ENCODE measurements around the gene FXYD4.

The FXYD4 gene

DNA sequence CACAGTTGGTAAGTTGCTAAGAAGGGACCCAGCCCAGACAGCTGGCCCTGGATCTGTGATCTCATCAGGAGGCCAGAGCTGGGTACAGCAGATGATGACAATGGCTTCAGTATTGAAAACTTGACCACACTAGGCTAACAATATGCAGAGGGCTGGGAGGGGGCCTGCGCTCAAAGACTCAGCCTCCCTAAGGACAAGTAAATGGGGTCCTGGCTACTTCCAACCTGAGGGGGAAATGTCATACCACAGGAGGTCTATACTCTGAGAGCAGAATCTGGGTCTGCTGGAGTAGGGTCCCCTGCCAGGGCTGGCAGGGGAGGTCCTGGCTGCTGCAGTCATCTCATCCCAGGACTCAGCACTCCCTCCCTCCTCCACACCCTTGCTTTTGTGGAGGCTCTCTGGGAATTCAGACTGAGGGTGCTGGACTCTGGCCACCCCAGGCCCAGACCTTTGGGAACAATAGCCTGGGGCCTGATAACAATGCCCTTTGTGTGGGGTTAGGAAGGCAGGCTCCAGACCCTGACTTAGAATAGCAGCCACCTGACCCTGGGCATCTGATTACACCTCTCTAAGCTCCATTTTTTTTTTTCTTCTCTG, 1.4 kb downstream of the FXYD4 start:
- in situ Hi-C loops (cut with MboI; ENCODE audit: low sequenced_read_pairs, unreplicated experiment): no loop called here
- no peak for DNase-seq (ENCODE audit: low spot score)
- TF ChIP-seq, protein P1, sequence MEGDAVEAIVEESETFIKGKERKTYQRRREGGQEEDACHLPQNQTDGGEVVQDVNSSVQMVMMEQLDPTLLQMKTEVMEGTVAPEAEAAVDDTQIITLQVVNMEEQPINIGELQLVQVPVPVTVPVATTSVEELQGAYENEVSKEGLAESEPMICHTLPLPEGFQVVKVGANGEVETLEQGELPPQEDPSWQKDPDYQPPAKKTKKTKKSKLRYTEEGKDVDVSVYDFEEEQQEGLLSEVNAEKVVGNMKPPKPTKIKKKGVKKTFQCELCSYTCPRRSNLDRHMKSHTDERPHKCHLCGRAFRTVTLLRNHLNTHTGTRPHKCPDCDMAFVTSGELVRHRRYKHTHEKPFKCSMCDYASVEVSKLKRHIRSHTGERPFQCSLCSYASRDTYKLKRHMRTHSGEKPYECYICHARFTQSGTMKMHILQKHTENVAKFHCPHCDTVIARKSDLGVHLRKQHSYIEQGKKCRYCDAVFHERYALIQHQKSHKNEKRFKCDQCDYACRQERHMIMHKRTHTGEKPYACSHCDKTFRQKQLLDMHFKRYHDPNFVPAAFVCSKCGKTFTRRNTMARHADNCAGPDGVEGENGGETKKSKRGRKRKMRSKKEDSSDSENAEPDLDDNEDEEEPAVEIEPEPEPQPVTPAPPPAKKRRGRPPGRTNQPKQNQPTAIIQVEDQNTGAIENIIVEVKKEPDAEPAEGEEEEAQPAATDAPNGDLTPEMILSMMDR (IDR thresholded peaks at IDR 0.05; ENCODE audit: borderline replicate concordance, control extremely low read depth, extremely low read depth, insufficient read depth, missing control alignments): no peak

DNA sequence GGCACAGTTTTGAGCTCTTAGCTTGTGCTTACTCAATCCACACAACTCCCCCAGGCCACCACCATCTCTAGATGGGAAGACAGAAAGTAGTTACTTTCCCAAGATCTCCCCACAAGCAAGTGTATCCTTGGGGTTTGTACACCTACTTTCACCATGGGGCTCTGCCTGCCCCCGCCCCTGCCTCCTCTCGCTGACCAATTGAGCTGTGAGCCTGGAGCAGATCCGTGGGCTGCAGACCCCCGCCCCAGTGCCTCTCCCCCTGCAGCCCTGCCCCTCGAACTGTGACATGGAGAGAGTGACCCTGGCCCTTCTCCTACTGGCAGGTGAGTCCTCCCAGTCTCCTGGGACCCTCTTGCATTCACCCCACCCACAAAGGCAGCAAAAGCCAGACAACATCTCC, 2.0 kb downstream of the FXYD4 start:
- TF ChIP-seq, protein P1 (IDR thresholded peaks at IDR 0.05; ENCODE audit: borderline replicate concordance, control extremely low read depth, extremely low read depth, insufficient read depth, missing control alignments): no peak

GRCh38 chr10:43374194-43374593, 2.8 kb downstream of the FXYD4 start:
- TF ChIP-seq, protein P1 (IDR thresholded peaks at IDR 0.05; ENCODE audit: borderline replicate concordance, control extremely low read depth, extremely low read depth, insufficient read depth, missing control alignments): no peak
- in situ Hi-C loops (cut with MboI; ENCODE audit: low sequenced_read_pairs, unreplicated experiment): no loop called here
- DNase-seq (ENCODE audit: low spot score): no peak

More for the DNA sequence above, 2.0 kb downstream of the FXYD4 start:
- DNase-seq (ENCODE audit: low spot score): no peak
- in situ Hi-C loops (cut with MboI; ENCODE audit: low sequenced_read_pairs, unreplicated experiment): no loop called here

DNA sequence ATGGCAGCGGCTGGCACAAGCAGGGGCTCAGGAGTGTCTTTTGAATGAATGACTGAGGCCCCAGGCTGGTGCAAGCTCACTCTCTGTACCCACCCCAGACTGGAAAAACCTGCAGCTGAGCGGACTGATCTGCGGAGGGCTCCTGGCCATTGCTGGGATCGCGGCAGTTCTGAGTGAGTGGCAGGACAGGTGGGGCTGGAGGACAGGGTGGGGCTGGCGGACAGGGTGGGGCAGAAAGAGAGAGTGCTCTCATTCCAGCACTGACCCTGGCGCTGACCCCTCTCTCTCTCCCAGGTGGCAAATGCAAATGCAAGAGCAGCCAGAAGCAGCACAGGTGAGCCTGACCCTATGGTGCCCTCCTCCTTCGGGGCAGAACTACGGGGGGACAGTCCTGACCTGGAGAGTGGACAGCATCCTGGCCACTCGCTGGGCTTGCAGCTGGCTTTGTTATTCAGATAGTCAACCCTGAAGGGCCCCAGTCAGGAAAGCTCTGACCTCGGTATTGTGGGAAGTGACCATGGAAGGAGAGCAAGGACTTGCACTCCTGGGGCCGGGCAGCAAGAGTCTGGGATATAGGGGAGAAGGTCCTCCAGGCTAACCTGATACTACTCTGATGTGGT, 4.1 kb downstream of the FXYD4 start:
- in situ Hi-C loops (cut with MboI; ENCODE audit: low sequenced_read_pairs, unreplicated experiment): no loop called here
- DNase-seq (ENCODE audit: low spot score): no peak
- TF ChIP-seq, protein P1 (IDR thresholded peaks at IDR 0.05; ENCODE audit: borderline replicate concordance, control extremely low read depth, extremely low read depth, insufficient read depth, missing control alignments): no peak

DNA sequence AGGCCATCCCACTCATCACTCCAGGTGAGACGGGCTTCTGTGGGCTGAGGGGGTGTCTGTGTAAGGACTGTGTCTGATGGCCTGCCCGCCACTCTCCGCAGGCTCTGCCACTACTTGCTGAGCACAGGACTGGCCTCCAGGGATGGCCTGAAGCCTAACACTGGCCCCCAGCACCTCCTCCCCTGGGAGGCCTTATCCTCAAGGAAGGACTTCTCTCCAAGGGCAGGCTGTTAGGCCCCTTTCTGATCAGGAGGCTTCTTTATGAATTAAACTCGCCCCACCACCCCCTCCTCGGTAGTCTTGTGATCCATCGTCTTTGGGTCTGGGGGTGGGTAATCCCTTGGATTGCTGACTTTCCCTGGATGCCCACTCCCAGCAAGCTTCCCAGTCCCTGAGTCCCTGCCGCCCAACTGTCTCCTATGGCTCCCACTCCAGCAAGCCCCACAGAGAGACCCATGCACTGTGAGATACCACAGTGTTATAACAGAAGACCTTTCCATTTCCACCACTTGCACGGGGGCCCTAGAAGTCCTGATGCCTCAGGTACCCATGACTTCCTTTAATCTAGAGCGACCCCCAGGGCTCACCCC, 4.7 kb downstream of the FXYD4 start:
- in situ Hi-C loops (cut with MboI; ENCODE audit: low sequenced_read_pairs, unreplicated experiment): no loop called here
- TF ChIP-seq, protein P1 (IDR thresholded peaks at IDR 0.05; ENCODE audit: borderline replicate concordance, control extremely low read depth, extremely low read depth, insufficient read depth, missing control alignments): no peak
- no peak for DNase-seq (ENCODE audit: low spot score)

DNA sequence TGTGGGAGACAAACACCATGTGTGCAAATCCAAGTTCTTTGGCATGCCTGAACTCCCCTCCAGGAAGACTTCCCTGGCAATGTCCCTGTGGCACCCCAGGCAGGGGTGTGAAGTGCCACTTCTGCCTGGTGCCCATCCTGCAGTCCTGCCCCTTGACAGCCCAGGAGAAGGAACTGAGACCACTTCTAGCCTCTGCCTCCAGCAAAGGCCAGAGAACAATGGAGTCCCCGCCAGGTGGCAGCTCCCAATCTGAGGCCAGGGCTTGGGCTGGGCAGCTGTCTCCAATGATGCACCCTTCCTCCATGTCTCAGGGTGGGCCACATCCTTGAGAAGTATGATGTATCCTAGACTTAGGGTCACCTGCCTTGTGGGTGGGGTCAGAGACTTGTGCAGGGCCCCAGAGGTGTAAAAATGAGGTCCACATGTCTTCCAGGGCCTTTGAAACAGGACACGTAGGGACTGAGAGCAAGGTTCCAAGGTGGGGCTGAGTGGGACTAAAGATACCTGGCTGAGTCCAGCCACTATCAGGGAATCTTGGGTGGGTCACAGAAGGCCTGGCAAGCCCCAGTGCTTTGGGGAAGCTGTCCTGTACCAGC, 5.5 kb downstream of the FXYD4 start:
- DNase-seq (ENCODE audit: low spot score): no peak
- TF ChIP-seq, protein P1 (IDR thresholded peaks at IDR 0.05; ENCODE audit: borderline replicate concordance, control extremely low read depth, extremely low read depth, insufficient read depth, missing control alignments): no peak
- in situ Hi-C loops (cut with MboI; ENCODE audit: low sequenced_read_pairs, unreplicated experiment): no loop called here
